Activated CD4-positive, alpha-beta T cell treated with anti-CD3 and anti-CD28 coated beads, Interleukin-2, amount 50 U/mL, for 48 hours (primary cell): Measurements from ENCODE around the gene PPP1R9B.

Experiments
- DNase-seq, 2 experiments: peaks; one replicate each; pipeline ENCODE4 v3.0.0-alpha.2; 2020

PPP1R9B gene

GRCh38 chr17:50186661-50187393, 36.4 kb upstream of the PPP1R9B start:
- DNase-seq, result no peak

- no peak for DNase-seq
Measured at GRCh38 chr17:50185631-50186471, 35.4 kb upstream of the PPP1R9B start.

- DNase-seq, result no peak
Measured at GRCh38 chr17:50184611-50185398, 34.3 kb upstream of the PPP1R9B start.

GRCh38 chr17:50184064-50184463, 33.6 kb upstream of the PPP1R9B start:
- DNase-seq, result no peak

- no peak for DNase-seq
Measured at GRCh38 chr17:50183421-50183994, 33.0 kb upstream of the PPP1R9B start.

GRCh38 chr17:50182783-50183420, 32.4 kb upstream of the PPP1R9B start:
- no peak for DNase-seq

GRCh38 chr17:50181591-50182560, 31.4 kb upstream of the PPP1R9B start:
- no peak for DNase-seq

GRCh38 chr17:50181144-50181543, 30.7 kb upstream of the PPP1R9B start:
- DNase-seq, result no peak

- no peak for DNase-seq
Measured at GRCh38 chr17:50180620-50181019, 30.1 kb upstream of the PPP1R9B start.

GRCh38 chr17:50180111-50180510, 29.6 kb upstream of the PPP1R9B start:
- DNase-seq, result no peak

GRCh38 chr17:50177983-50178834, 27.7 kb upstream of the PPP1R9B start:
- peak; percentile 48 to 64 for DNase-seq

GRCh38 chr17:50177476-50177875, 27.0 kb upstream of the PPP1R9B start:
- DNase-seq, result no peak

- DNase-seq, result no peak
Measured at GRCh38 chr17:50176559-50177357, 26.3 kb upstream of the PPP1R9B start.

GRCh38 chr17:50175035-50175807, 24.7 kb upstream of the PPP1R9B start:
- DNase-seq, result no peak

GRCh38 chr17:50174444-50174843, 24.0 kb upstream of the PPP1R9B start:
- no peak for DNase-seq

- no peak for DNase-seq
Measured at GRCh38 chr17:50173335-50173941, 23.0 kb upstream of the PPP1R9B start.

GRCh38 chr17:50172936-50173334, 22.5 kb upstream of the PPP1R9B start:
- DNase-seq, result no peak

GRCh38 chr17:50172130-50172529, 21.7 kb upstream of the PPP1R9B start:
- DNase-seq, result no peak
